Stimulated activated CD8-positive, alpha-beta memory T cell treated with anti-CD3 and anti-CD28 coated beads, Interleukin-15, amount 100 ng/mL, for 1 hour (primary cell): Measurements from ENCODE around the gene CLPX.
"Not testable (repeated sequence)": the region's sequence is repeated elsewhere in the genome, so short reads cannot be mapped to it uniquely, and the experiment has no call there.

Experiments used
- DNase-seq: peaks from one replicate; pipeline ENCODE4 v3.0.0-alpha.2; 2020; ENCODE audit warnings: low read depth

Gene CLPX

DNA sequence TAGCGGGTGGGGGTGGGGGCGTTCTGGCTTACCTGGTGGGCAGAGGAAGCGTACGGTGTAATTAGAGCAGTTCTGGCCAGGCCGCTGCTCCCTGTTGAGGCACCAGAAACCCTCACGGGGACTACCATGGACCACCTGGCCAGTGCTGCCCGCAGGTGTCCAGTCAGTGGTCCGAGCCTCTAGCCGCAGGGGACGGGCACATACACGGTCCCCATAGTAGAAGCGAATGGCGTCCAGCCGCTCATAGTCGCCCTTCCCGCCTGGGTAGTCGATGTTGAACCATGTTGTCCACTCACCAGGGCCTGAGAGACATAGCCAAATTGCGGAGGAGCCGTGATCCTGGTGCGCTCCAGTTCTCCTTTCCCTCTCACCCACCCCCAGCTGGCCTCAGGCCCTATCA lies 21.6 kb upstream of the CLPX start:
- no peak for DNase-seq

DNA sequence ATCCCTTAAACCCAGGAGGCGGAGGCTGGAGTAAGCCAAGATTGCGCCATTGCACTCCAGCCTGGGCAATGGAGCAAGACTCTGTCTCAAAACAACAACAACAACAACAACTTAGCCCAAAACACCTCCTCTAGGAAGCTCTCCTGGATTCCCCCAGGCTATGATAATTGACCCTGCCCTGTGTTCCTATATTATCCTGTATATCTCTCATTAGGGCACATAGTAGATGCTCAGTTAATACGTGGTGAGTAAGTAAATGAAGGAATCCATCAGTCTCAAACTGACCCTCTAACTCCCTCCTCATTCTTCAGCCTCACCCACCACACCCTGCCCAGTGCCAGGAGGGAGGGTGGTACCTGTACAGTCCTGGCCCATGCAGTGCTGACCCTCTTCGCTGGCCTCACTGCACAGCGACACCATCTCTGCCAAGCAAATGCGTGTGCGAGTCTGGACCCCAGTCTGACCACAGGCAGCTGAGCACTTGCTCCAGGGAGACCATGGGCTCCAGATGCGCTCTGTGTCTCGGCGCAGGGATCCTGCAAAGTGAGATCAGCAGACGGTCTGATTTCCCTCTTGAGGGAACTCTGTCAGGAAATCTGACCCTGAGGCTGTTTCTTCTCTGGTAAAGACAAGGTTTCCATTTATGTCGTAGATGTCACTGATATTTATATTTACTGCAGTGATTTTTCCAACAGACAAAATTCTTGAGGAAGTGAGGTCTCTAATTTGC lies 20.0 kb upstream of the CLPX start:
- DNase-seq, result no peak

- no peak for DNase-seq
These were observed 19.2 kb upstream of the CLPX start for GRCh38 chr15:65204236-65204930.

DNA sequence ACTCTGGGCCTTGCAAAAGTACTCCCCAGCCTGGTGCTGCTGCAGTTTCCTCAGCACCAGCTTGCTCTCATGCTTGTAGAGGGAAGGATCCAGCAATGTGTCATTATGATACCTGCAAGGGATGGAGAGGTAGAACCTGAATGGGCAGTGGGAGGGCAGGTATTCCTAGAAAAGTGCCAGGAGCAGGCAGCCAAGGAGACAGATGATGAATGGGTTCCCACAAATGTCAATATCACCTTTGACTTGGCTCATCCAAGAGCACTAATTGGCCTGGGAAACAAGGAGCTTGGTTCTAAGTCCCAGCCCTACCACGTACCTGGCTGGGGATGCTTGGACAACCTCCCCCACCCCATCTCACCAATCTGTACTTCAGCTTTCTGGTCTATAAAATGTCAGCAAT lies 16.8 kb upstream of the CLPX start:
- no peak for DNase-seq

DNA sequence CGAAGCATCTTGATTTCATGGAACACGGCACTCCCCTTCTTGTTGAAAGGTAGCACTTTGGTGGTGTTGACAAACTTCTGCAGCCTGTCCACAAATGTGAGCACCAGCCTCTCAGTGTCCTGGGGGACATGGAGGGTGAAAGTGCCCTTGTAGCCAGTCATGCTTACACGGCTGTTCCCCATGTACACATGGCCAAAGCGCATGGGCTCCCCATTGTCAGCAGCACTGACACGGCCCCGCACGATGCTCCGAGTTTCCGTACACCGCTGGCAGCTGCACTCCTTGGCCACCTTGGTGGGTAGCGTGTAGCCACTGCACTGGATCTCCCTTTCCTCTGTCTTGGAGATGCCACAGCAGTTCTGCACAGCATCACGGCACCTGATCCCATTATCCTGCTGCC lies 13.4 kb upstream of the CLPX start:
- no peak for DNase-seq

GRCh38 chr15:65197337-65197645 lies 12.1 kb upstream of the CLPX start:
- DNase-seq, result no peak

DNA sequence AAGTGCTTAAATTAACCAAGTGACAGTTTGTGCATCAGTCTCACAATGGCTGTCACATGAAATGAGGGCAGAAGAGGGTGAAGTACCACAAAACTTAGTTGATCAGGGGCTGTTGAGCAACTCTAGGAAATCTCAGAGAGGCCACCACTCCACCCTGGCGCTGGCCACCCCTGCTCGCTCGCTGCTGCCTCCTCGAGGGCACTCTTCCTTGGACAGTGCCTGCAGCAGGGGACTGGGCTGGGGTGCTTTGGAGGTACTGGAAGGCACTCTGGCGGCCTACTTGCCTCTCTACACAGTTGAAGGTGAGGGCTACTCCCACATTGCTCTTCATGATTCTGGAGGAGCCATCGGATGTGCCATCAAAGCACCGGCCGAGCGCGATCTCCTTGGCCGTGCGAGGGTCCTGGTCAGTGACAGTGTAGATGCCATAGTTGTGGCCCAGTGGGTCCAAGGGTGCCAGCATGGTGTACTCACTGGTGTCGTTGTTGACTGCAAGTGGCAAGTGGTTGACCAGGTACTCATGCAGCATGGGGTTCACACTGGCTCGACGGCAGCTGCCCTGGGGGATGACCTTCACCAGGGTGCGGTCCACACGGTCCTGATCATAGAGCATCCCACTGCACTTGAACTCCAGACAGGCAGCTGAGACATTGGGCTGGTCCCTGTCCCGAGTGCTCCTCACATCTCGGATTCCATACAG lies 11.6 kb upstream of the CLPX start:
- no peak for DNase-seq

DNA sequence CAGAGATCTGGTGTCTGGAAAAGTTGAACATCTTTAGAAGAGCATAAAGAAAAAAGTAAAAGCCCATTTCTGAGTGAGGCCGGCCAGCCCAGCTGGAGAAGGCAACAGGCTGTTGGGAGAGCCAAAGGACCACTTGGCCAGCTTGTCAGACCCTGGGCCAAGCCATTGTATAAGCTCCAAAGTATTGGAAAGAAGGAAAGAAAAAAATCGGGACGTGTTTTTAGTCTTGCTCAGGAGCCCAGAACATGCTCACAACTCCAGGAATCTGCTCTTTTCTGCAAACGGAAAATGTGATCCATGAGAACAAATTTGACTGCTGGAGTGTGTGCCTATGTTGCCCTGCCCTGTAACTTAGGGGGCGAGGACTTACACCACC lies 10.4 kb upstream of the CLPX start:
- DNase-seq, result no peak

DNA sequence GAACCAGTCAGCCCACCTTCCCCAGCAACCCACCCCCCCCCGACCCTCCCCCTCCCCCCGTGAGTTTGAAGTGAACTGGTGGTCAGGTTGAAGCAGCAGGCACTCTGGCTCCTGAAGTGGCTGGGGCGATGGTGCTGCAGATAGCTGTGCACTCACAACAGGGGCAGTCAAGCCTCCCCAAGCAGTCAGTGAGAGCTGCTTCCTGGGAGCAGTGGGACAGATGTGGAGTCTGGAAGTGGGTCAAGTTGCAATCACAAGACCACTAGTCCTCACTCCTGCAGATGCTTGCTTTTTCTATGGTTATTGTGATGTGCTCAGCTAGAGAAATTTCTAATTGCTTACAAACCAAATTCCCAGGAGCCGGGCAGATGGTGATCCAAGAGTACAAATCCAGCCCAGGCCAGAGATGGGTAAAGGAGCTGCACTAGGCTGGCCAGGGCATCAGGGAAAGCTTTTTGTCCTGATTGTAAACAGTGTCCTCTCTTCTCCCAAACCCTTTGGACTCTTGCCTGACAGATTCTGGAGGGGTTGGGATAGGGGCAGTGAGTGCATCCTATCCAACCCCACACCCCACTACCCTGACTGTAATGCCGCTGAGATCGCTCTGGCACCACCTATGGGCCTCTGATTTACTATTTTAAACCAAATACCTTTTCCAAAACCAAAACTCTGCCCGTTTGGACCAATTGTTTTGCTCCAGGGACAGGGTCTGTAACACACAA lies 9.8 kb upstream of the CLPX start:
- DNase-seq, result no peak

- DNase-seq, result no peak
These were observed 6.9 kb upstream of the CLPX start for GRCh38 chr15:65192016-65192415.

DNA sequence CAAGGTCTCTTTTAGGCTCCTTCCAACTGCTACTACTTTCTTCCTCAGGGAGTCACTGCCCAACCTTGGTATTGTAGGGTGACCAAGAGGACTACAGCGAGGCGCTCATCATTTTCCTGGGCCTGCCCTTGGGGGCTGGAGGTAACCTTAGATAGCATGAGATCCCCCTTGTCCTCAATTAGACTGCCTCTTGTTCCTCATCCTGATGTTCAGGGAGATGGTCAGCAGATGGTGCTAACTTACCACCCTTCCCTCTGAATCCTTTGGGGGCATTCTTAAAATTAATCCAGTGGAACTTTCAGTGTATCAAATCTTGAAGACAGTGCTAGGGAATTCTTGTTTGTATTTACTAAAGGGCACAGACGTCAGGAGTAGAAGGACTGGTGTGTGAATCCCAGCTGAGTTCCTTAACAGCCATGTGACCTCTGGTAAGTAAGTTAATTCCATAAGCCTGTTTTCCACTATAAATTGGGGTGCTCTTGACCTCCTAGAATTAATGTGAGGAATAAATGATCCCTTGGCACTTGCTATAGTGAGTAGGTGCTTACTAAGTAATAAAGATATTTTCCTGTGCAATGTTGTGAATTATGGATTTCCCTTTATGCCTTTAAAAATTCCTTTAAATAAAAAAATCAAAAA lies 4.1 kb upstream of the CLPX start:
- no peak for DNase-seq

GRCh38 chr15:65188472-65188871 lies 3.3 kb upstream of the CLPX start:
- not testable (repeated sequence) for DNase-seq

DNA sequence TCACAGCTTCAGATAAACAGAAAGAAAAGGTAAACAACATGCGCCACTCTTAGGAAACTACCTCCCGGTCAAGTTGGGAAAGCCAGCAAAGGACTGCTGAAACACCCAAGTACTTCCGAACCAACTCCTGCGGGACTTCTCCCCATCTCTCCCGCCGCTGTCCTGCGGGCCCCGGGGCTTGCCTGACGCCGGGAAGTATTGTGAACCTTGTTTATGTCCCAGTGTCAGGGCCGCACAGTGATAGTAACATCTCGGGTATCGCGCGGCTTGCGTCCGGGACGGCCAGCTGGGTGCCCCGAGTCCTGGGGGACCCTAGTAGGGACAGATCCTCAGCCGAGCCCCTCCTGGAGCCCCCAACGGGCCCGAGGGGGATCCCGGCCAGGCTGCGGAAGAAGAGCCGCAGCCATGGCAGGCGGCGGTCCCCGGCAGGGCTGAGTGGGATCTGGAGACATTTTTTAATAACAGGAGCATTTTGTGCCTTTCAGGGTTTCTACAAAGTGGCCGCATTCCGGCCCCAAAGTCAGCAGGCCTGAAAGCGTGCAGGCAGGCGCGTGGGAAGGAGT lies 756 bp downstream of the CLPX start:
- DNase-seq, result peak; percentile 6

DNA sequence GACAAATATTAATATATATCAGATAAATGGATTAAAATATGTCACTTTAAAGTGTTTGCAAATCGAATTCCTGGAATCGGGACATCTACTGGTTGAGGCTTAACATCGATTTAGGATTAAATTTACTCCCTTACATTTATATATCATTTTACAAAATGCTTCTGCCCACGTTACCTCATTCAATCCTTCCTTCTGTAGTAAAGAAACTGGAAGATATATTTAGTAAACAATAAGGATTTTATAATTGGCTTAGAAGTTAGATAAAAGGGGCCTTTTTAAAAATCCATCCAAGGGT lies 1.3 kb downstream of the CLPX start:
- no peak for DNase-seq

DNA sequence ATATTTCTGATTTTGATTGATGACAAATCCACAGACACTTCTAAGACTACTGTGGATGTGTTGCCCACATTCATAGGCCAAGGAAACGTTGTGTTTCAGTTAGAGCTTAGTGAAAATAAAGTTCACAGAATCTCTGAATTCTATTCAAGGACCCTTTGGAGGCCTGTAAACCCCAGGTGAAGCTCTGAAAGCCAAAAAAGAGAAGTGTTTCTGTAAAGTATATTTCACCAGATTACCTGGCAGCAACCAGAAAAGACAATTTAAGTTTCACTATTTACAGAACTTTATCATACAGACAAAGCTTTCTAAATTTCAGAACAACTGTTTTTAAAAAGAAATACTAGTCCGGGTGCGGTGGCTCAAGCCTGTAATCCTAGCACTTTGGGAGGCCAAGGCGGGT lies 2.6 kb downstream of the CLPX start:
- no peak for DNase-seq

- not testable (repeated sequence) for DNase-seq
These were observed 3.4 kb downstream of the CLPX start for GRCh38 chr15:65181582-65182353.

DNA sequence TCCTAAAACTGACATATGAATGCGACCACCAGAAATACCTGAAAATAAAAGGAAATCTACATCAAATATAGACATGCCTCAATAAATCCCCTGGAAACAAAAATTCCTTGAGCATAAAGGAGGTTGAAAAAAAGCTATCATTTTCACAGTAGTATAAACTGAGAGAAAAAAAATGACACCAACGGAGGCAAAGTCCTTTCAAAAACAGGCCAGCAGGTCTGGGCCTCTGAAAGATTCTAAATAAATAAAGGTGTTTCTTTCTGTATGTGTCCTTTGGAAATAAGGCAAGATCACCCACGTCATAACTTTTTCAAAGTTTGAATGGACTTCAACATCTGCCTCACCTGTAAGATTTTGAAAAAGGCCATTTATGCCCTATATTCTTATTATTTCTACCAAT lies 5.0 kb downstream of the CLPX start:
- no peak for DNase-seq

- no peak for DNase-seq
These were observed 7.2 kb downstream of the CLPX start for GRCh38 chr15:65177901-65178300.

- DNase-seq, result no peak
These were observed 9.1 kb downstream of the CLPX start for GRCh38 chr15:65176056-65176455.

GRCh38 chr15:65175511-65175910 lies 9.6 kb downstream of the CLPX start:
- no peak for DNase-seq

DNA sequence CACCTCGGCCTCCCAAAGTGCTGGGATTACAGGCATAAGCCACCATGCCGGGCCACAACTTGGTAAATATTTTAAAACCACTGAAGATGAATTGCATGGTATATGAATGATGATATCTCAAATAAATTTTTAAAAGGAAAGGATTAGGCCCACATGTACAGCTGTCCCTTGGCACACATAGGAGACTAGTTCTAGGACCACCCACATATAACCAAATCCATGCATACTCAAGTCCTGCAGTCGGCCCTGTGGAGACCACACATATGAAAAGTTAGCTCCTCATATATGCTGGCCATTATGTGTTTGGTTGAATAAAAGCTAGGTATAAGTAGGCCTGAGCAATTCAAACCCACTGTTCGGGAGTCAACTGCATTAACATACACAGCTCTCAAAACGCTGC lies 10.6 kb downstream of the CLPX start:
- no peak for DNase-seq

GRCh38 chr15:65172531-65172930 lies 12.6 kb downstream of the CLPX start:
- DNase-seq, result no peak
